Activated CD4-positive, alpha-beta T cell treated with anti-CD3 and anti-CD28 coated beads, Interleukin-2, amount 10 ng/mL, durations not matched to agents 7 days and 5 days (primary cell): ENCODE measurements around the gene TRPV3. TPM values are rescaled to one million over a fixed set of nuclear protein-coding genes. Genes with fewer than 3 reads are reported as not detected.

Experiments
- CTCF ChIA-PET: fragments of 350-600 bp; sonication (Branson Sonifier 250); formaldehyde crosslinking; loops from one replicate; lab custom pipeline; 2021; ENCODE audit warnings: antibody characterized with exemption; lab: Charles Lee
- POLR2A ChIA-PET: fragments of 350-600 bp; sonication (Branson Sonifier 250); formaldehyde crosslinking; loops from one replicate; lab custom pipeline; 2021; ENCODE audit warnings: antibody characterized with exemption; lab: Charles Lee
- DNase-seq: peaks from one replicate; pipeline ENCODE4 v3.0.0-alpha.2; 2020
- H3K27ac Mint-ChIP-seq: one replicate; pipeline ENCODE4 v1.8.0; 2021; ENCODE audit warnings: mild to moderate bottlenecking, moderate library complexity, mixed read lengths
- H3K27me3 Mint-ChIP-seq: one replicate; pipeline ENCODE4 v1.8.0; 2021; ENCODE audit warnings: mixed read lengths
- H3K36me3 Mint-ChIP-seq: one replicate; pipeline ENCODE4 v1.8.0; 2021; ENCODE audit warnings: low read depth, mixed read lengths
- H3K4me1 Mint-ChIP-seq: one replicate; pipeline ENCODE4 v1.8.0; 2021; ENCODE audit warnings: mixed read lengths
- H3K4me3 Mint-ChIP-seq: one replicate; pipeline ENCODE4 v1.8.0; 2021; ENCODE audit warnings: mild to moderate bottlenecking, moderate library complexity, mixed read lengths
- H3K9me3 Mint-ChIP-seq: one replicate; pipeline ENCODE4 v1.8.0; 2021; ENCODE audit warnings: mixed read lengths
- total RNA-seq, 2 experiments: library from RNA; stranded (reverse); gene quantifications; one replicate each; pipeline ENCODE4 v1.2.3, GENCODE V29; 2021

TRPV3 gene
- total RNA-seq, 2 experiments from 2014 or later: 0.10 to 0.27 TPM

- POLR2A ChIA-PET: no interaction called here
- no peak overlapping the region for H3K27ac Mint-ChIP-seq
- no peaks in the 10 kb centered on the region for H3K9me3 Mint-ChIP-seq
- H3K27me3 Mint-ChIP-seq: no peaks in the 10 kb centered on the region
- DNase-seq: no peak
- no peak overlapping the region for H3K4me3 Mint-ChIP-seq
- no peaks in the 10 kb centered on the region for H3K36me3 Mint-ChIP-seq
- H3K4me1 Mint-ChIP-seq: peaks cover 2% of the 10 kb centered on the region
- CTCF ChIA-PET: no interaction called here
Measured at GRCh38 chr17:3552916-3553315, 4.7 kb downstream of the TRPV3 start.

GRCh38 chr17:3551189-3551588, 6.4 kb downstream of the TRPV3 start:
- no peak overlapping the region for H3K27ac Mint-ChIP-seq

DNA sequence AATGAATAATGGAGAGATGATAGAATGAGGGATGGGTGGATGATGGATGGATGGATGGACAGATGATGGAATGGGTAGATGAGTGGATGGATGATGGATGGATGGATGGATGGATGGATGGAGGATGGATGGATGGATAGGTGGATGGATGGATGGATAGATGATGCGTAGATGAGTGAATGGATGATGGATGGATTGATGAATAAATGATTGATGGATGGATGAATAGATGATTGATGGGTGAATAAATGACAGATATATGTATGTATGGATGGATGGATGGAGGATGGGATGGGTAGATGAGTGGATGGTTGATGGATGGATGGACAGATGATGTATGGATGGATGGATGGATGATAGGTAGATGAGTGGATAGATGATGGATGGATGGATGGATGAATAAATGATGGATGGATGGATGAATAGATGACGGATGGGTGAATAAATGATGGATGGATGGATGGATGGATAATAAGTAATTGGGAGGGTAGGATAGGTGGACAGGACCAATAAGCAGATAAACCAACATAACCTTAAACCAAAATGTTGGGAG, 7.9 kb downstream of the TRPV3 start:
- ChIA-PET CTCF (no interaction called here), POLR2A (no interaction called here)
- Mint-ChIP-seq H3K27ac (no peak overlapping the region), H3K9me3 (no peaks in the 10 kb centered on the region), H3K27me3 (no peaks in the 10 kb centered on the region), H3K4me1 (no peaks in the 10 kb centered on the region), H3K4me3 (no peak overlapping the region), H3K36me3 (no peaks in the 10 kb centered on the region)
- no peak for DNase-seq

More at GRCh38 chr17:3551189-3551588, 6.4 kb downstream of the TRPV3 start:
- Mint-ChIP-seq H3K27me3 (no peaks in the 10 kb centered on the region), H3K4me3 (no peak overlapping the region), H3K36me3 (no peaks in the 10 kb centered on the region), H3K9me3 (no peaks in the 10 kb centered on the region), H3K4me1 (no peaks in the 10 kb centered on the region)
- ChIA-PET CTCF (interaction anchor here (0.6 to 1.2 kb wide), 3 partner anchors 10 to 506 kb away, joined by 3 to 5 read pairs (median 4); partner anchors contain the start of gene NCBP3), POLR2A (no interaction called here)
- DNase-seq: no peak

GRCh38 chr17:3547628-3548027, 10.0 kb downstream of the TRPV3 start:
- no peak overlapping the region for H3K4me3 Mint-ChIP-seq
- H3K36me3 Mint-ChIP-seq: no peaks in the 10 kb centered on the region
- DNase-seq: no peak
- H3K27ac Mint-ChIP-seq: no peak overlapping the region
- CTCF ChIA-PET: no interaction called here
- H3K9me3 Mint-ChIP-seq: no peaks in the 10 kb centered on the region
- POLR2A ChIA-PET: interaction anchor here (0.5 kb wide), 1 partner anchor 17 kb away, joined by 7 read pairs; no protein-coding TSS in a partner anchor
- no peaks in the 10 kb centered on the region for H3K4me1 Mint-ChIP-seq
- no peaks in the 10 kb centered on the region for H3K27me3 Mint-ChIP-seq

- Mint-ChIP-seq H3K4me1 (no peaks in the 10 kb centered on the region), H3K9me3 (no peaks in the 10 kb centered on the region), H3K27ac (no peak overlapping the region), H3K27me3 (no peaks in the 10 kb centered on the region), H3K36me3 (no peaks in the 10 kb centered on the region), H3K4me3 (no peak overlapping the region)
- no peak for DNase-seq
- ChIA-PET POLR2A (no interaction called here), CTCF (no interaction called here)
Measured at GRCh38 chr17:3546997-3547396, 10.6 kb downstream of the TRPV3 start.

DNA sequence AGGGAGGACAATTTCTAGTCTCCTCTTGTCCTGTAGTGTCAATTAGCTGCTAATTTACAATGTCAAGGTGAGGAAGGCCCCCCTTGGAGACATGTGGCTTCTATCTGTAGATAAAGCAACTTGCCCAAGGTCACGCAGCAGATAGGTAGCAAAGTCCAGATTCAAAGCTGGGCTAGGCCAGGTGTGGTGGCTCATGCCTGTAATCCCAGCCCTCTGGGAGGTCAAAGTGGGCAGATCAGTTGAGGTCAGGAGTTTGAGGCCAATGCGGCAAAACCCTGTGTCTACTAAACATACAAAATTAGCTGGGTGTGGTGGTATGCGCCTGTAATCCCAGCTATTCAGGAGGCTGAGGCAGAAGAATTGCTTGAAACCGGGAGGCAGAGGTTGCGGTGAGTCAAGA, 11.1 kb downstream of the TRPV3 start:
- no peak overlapping the region for H3K4me3 Mint-ChIP-seq
- no peaks in the 10 kb centered on the region for H3K36me3 Mint-ChIP-seq
- H3K9me3 Mint-ChIP-seq: no peaks in the 10 kb centered on the region
- DNase-seq: no peak
- no peaks in the 10 kb centered on the region for H3K4me1 Mint-ChIP-seq
- H3K27ac Mint-ChIP-seq: no peak overlapping the region
- ChIA-PET POLR2A (no interaction called here), CTCF (no interaction called here)
- no peaks in the 10 kb centered on the region for H3K27me3 Mint-ChIP-seq

DNA sequence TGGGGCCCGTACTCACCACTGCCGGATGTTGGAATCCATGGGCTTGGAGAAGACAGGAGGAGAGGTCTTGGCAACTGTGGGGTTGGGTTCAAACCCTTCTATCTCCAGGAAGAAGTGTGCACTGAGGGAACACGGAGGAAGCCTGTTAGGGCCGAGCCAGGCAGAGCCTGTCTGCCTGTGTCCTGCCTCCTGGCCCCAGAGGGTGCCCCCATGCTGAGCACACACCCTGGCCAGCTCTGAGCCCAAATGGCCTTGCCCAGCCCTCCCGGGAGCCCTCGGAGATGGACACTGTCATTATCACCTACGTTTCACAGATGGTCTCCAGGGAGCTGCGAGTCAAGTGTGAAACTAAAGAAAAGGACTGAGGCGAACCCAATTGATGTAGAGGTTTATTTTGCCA, 12.5 kb downstream of the TRPV3 start:
- Mint-ChIP-seq H3K4me3 (no peak overlapping the region), H3K9me3 (no peaks in the 10 kb centered on the region), H3K4me1 (no peaks in the 10 kb centered on the region), H3K36me3 (no peaks in the 10 kb centered on the region), H3K27me3 (no peaks in the 10 kb centered on the region), H3K27ac (no peak overlapping the region)
- POLR2A ChIA-PET: no interaction called here
- CTCF ChIA-PET: no interaction called here
- no peak for DNase-seq

- Mint-ChIP-seq H3K36me3 (no peaks in the 10 kb centered on the region), H3K9me3 (no peaks in the 10 kb centered on the region), H3K4me3 (no peak overlapping the region), H3K4me1 (no peaks in the 10 kb centered on the region), H3K27ac (no peak overlapping the region), H3K27me3 (no peaks in the 10 kb centered on the region)
- ChIA-PET CTCF (interaction anchor here (1.1 kb wide), 1 partner anchor 12 kb away, joined by 4 read pairs; no protein-coding TSS in a partner anchor), POLR2A (no interaction called here)
- no peak for DNase-seq
Measured at GRCh38 chr17:3544365-3544764, 13.2 kb downstream of the TRPV3 start.

GRCh38 chr17:3543453-3543852, 14.2 kb downstream of the TRPV3 start:
- no peak overlapping the region for H3K4me3 Mint-ChIP-seq
- ChIA-PET CTCF (interaction anchor here (1.1 kb wide), 1 partner anchor 13 kb away, joined by 4 read pairs; no protein-coding TSS in a partner anchor), POLR2A (no interaction called here)
- no peaks in the 10 kb centered on the region for H3K27me3 Mint-ChIP-seq
- no peaks in the 10 kb centered on the region for H3K9me3 Mint-ChIP-seq
- no peaks in the 10 kb centered on the region for H3K36me3 Mint-ChIP-seq
- H3K27ac Mint-ChIP-seq: no peak overlapping the region
- no peaks in the 10 kb centered on the region for H3K4me1 Mint-ChIP-seq
- DNase-seq: no peak

DNA sequence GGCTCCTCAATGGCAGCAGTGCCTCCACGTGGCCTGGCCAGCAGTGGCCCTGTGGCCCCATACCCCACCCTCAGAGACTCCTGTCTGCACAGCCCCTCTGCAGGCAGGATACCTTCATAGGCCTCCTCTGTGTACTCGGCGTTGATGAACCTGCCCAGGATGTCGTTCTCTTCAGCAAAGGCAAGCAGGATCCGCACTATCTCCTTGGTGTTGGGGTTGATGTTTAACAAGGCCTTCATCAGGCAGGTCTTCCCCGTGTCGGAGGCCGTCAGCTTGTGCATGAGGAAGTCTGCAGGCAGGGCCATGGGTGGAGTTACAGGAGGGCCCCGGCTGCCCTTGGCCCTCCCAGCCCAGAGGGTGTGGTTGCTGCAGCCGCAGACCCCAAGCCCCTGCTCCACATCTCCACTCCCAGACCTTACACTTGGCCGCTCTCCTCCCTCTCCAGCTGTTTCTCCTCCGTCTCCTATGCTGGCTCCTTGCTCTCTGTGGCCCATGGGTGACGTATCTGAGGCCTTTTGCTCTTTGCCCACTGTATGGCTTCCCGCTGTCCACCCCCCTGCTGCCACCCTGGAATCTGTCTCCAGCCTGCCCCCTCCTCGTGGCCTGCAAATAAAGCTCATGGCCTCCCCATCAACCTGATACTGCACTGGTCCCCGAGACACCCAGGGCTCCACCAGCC, 15.1 kb downstream of the TRPV3 start:
- no peak overlapping the region for H3K27ac Mint-ChIP-seq
- CTCF ChIA-PET: no interaction called here

DNA sequence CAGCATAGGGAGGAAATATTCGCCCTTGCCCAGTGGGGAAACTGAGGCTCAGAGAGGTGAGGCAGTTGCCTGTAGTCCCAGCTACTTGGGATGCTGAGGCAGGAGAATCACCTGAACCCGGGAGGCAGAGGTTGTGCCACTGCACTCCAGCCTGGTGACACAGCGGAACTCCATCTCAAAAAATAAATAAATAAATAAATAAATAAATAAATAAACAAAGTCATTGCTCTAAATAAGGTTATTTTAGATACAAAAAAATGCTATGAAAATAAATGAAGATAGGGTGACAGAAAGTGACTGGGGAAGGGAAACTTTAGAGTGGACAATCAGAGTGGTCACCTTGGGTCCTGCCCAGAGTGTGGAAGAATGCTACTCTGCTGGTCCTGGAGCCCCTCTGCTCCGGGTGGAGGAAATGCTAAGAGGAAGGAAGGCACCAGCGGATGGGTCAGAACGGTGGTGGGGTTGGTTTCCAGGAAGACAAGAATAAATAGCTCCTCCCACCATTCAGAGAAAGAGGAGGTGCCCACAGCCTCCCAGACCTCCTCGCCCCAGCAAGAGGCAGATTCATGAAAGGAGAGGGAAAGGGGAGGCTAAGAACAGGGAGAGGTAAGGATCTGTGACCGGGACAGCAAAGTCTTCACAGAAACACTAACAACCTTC, 17.6 kb downstream of the TRPV3 start:
- ChIA-PET CTCF (no interaction called here), POLR2A (no interaction called here)
- peaks cover 2% of the 10 kb centered on the region for H3K4me1 Mint-ChIP-seq
- peaks cover 8% of the 10 kb centered on the region for H3K27me3 Mint-ChIP-seq
- no peak overlapping the region for H3K4me3 Mint-ChIP-seq
- H3K27ac Mint-ChIP-seq: no peak overlapping the region
- H3K36me3 Mint-ChIP-seq: no peaks in the 10 kb centered on the region
- no peaks in the 10 kb centered on the region for H3K9me3 Mint-ChIP-seq
- DNase-seq: no peak

More for the DNA sequence above, 15.1 kb downstream of the TRPV3 start:
- Mint-ChIP-seq H3K4me3 (no peak overlapping the region), H3K27me3 (no peaks in the 10 kb centered on the region), H3K9me3 (no peaks in the 10 kb centered on the region), H3K4me1 (no peaks in the 10 kb centered on the region), H3K36me3 (no peaks in the 10 kb centered on the region)
- POLR2A ChIA-PET: no interaction called here
- DNase-seq: no peak

DNA sequence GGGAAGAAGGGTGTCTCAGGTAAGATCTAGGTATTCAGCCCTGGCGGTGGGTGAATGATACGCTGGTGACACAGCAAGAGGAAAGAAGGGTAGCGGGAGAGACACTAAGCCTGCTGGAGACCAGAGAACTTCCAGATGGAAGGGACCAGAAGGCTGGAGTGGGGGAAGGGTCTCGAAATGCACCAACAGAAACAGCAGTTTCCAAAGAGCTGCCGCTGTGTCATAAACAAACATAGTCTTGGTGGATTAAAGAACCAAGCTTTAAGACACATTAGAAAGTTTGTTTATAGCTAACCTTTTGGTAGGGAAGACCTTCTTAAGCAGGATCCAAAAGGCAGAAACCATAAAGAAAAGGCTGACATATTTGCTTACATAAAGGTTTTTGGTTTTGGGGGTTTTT, 20.9 kb downstream of the TRPV3 start:
- ChIA-PET CTCF (interaction anchor here (1.0 kb wide), 1 partner anchor 18 kb away, joined by 3 read pairs; no protein-coding TSS in a partner anchor), POLR2A (no interaction called here)
- Mint-ChIP-seq H3K4me3 (no peak overlapping the region), H3K9me3 (no peaks in the 10 kb centered on the region), H3K27ac (no peak overlapping the region), H3K27me3 (peaks cover 8% of the 10 kb centered on the region), H3K36me3 (no peaks in the 10 kb centered on the region), H3K4me1 (peaks cover 5% of the 10 kb centered on the region)
- DNase-seq: no peak
